IPS-20b (cell line): ENCODE data around the gene TMEM52.

Source experiments
- H3K27ac ChIP-seq: one replicate; pipeline ENCODE4 v1.5.1; 2013; ENCODE audit warnings: low read length
- H3K27me3 ChIP-seq: 2 replicates; pipeline ENCODE4 v1.6.1; 2013; ENCODE audit warnings: mild to moderate bottlenecking, low read length, inconsistent platforms; ENCODE audit not compliant: insufficient read depth
- H3K36me3 ChIP-seq: 2 replicates; pipeline ENCODE4 v1.6.1; 2013; ENCODE audit warnings: low read depth, mild to moderate bottlenecking, inconsistent platforms, low read length, moderate library complexity; ENCODE audit not compliant: insufficient read depth
- H3K4me1 ChIP-seq: 2 replicates; pipeline ENCODE4 v1.6.1; 2013; ENCODE audit warnings: mild to moderate bottlenecking, control low read depth, inconsistent platforms, low read length, moderate library complexity; ENCODE audit not compliant: insufficient read depth
- H3K4me3 ChIP-seq: 2 replicates; pipeline ENCODE4 v1.5.1; 2013; ENCODE audit warnings: mild to moderate bottlenecking, low read length, inconsistent platforms
- H3K9ac ChIP-seq: 2 replicates; pipeline ENCODE4 v1.6.1; 2013; ENCODE audit warnings: low read depth, mild to moderate bottlenecking, inconsistent platforms, low read length, moderate library complexity
- H3K9me3 ChIP-seq: 2 replicates; pipeline ENCODE4 v1.6.1; 2013; ENCODE audit warnings: mild to moderate bottlenecking, low read depth, low read length, inconsistent platforms; ENCODE audit not compliant: insufficient read depth

The TMEM52 gene

GRCh38 chr1:1924386-1924785 lies 5.3 kb upstream of the TMEM52 start:
- Histone ChIP-seq H3K4me1 (peaks cover 3% of the 10 kb centered on the region; the same call in 1 of the 2 replicates), H3K36me3 (no peaks in the 10 kb centered on the region), H3K27ac (no peak overlapping the region), H3K4me3 (no peak overlapping the region), H3K9ac (no peak overlapping the region), H3K27me3 (no peaks in the 10 kb centered on the region), H3K9me3 (no peaks in the 10 kb centered on the region)

DNA sequence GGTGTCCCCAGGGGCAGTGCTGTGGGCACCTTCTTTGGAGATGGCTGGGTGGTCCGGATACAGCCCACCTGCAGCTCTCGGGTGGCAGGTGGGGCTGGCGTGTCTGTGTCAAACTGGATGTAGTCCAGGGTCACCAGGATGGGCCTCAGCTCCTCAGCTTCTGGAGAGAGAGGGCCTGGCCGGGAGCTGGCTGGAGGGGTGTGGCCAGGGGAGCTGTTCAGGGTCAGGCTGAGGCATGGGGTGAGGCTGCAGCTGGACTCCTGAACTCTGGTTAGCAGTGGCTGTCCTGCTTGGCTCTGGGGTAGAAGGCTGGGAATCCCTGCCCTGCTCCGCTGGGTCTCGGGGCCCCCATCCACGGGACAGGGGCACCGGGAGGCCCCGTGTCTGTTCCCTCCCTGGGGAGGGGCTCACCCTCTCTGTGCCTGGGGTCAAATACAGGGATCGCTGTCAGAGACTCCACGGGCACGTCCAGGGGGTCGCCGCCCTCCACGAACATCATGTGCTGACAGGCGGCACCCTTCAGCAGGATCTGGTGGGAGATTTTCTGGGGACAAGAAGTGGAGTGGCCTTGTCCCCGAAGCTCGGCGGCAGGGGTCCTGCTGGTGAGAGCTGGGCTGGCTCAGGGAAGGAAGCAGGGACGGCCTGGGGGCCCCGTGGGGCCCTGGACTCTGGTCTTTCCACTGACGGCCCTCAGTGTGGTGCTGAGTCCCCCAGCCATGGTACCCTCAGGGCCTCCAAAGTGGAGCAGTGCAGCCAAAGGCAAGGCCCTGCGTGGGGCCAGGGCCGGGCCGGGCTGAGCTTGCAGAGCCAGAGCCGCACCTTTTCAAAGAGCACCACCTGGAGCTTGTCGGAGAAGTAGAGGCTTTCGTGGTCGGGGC lies 4.1 kb upstream of the TMEM52 start:
- Histone ChIP-seq H3K9me3 (no peaks in the 10 kb centered on the region), H3K4me1 (peaks cover 3% of the 10 kb centered on the region; the same call in 1 of the 2 replicates), H3K27ac (no peak overlapping the region), H3K4me3 (no peak overlapping the region), H3K27me3 (peaks cover 4% of the 10 kb centered on the region), H3K9ac (no peak overlapping the region), H3K36me3 (no peaks in the 10 kb centered on the region)

DNA sequence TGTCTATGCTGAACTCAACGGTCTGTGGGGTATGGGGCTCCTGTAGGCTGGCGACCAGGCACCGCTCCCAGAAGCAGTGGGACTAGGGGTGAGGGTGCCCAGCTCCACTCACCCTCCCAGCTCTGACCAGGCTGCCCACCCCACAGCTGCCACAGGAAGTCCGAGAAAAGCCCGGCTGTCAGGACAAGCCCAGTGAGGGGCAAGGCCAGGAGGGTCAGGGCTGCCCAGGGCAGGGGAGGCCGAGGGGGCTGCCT lies 3.5 kb upstream of the TMEM52 start:
- Histone ChIP-seq H3K4me3 (no peak overlapping the region), H3K27me3 (peaks cover 9% of the 10 kb centered on the region), H3K36me3 (no peaks in the 10 kb centered on the region), H3K9ac (no peak overlapping the region), H3K9me3 (no peaks in the 10 kb centered on the region), H3K27ac (no peak overlapping the region), H3K4me1 (peaks cover 3% of the 10 kb centered on the region; the same call in 1 of the 2 replicates)

- H3K27me3 ChIP-seq: peaks cover 10% of the 10 kb centered on the region
- H3K36me3 ChIP-seq: no peaks in the 10 kb centered on the region
- no peak overlapping the region for H3K4me3 ChIP-seq
- no peak overlapping the region for H3K27ac ChIP-seq
- H3K9me3 ChIP-seq: no peaks in the 10 kb centered on the region
- no peak overlapping the region for H3K9ac ChIP-seq
- peaks cover 3% of the 10 kb centered on the region; the same call in 1 of the 2 replicates for H3K4me1 ChIP-seq
Measured at GRCh38 chr1:1921901-1922701, 3.0 kb upstream of the TMEM52 start.

- no peaks in the 10 kb centered on the region for H3K9me3 ChIP-seq
- no peak overlapping the region for H3K4me3 ChIP-seq
- H3K9ac ChIP-seq: no peak overlapping the region
- H3K27ac ChIP-seq: no peak overlapping the region
- H3K4me1 ChIP-seq: peaks cover 3% of the 10 kb centered on the region; the same call in 1 of the 2 replicates
- peaks cover 10% of the 10 kb centered on the region for H3K27me3 ChIP-seq
- H3K36me3 ChIP-seq: no peaks in the 10 kb centered on the region
Measured at GRCh38 chr1:1921459-1921862, 2.4 kb upstream of the TMEM52 start.

- Histone ChIP-seq H3K36me3 (no peaks in the 10 kb centered on the region), H3K9ac (no peak overlapping the region), H3K4me3 (no peak overlapping the region)
Measured at GRCh38 chr1:1920608-1921458, 1.8 kb upstream of the TMEM52 start.

GRCh38 chr1:1920057-1920607 lies 1.1 kb upstream of the TMEM52 start:
- Histone ChIP-seq H3K27ac (no peak overlapping the region), H3K4me1 (peaks cover 3% of the 10 kb centered on the region; the same call in 1 of the 2 replicates), H3K4me3 (peak overlapping the region; percentile 56; the same call in 1 of the 2 replicates)

More at GRCh38 chr1:1920608-1921458, 1.8 kb upstream of the TMEM52 start:
- Histone ChIP-seq H3K9me3 (no peaks in the 10 kb centered on the region), H3K27me3 (peaks cover 10% of the 10 kb centered on the region), H3K4me1 (peaks cover 3% of the 10 kb centered on the region; the same call in 1 of the 2 replicates), H3K27ac (no peak overlapping the region)

DNA sequence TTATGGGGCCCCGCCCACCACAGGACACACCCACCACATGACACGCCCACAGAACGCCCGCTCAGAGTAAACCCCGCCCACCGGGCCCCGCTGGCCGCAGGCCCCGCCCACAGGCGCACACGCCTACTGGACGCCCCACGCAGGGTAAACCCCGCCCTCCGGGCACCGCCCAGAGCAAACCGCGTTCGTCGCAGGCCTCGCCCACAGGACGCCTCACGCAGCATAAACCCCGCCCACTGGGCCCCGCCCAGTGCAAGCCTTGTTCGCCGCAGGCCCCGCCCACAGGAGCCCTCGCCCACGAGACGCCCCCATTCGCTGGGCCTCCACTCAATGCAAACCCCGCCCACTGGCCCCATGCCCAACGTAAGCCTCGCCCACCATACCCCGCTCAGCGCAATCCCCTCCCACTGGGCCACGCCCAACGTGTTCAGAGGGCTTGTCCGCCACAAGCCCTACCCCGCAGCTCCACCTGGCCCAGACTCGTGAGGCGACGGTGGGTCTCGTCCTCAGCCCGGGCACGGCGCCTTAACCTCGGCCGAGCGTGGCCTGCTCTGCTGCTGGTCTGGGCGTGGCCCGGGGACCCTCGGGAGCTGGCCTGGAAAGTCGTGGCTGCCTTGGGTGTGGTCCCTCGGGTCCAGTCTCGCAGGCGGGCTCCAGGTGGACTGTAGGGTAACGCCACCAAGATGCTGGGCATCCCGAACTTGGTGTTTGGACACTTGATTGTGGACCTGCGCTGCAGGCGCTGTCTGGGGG lies 401 bp upstream of the TMEM52 start:
- Histone ChIP-seq H3K27me3 (peaks cover 10% of the 10 kb centered on the region), H3K4me3 (peak overlapping the region; percentile 73; the same call in 1 of the 2 replicates), H3K9ac (peak overlapping the region; percentile 74; the same call in 1 of the 2 replicates), H3K9me3 (no peaks in the 10 kb centered on the region), H3K27ac (no peak overlapping the region), H3K4me1 (peaks cover 3% of the 10 kb centered on the region; the same call in 1 of the 2 replicates), H3K36me3 (no peaks in the 10 kb centered on the region)

More at GRCh38 chr1:1920057-1920607, 1.1 kb upstream of the TMEM52 start:
- no peaks in the 10 kb centered on the region for H3K36me3 ChIP-seq
- H3K9me3 ChIP-seq: no peaks in the 10 kb centered on the region
- H3K9ac ChIP-seq: no peak overlapping the region
- peaks cover 10% of the 10 kb centered on the region for H3K27me3 ChIP-seq

GRCh38 chr1:1917995-1918900 lies 831 bp downstream of the TMEM52 start:
- peak overlapping the region; percentile 74 for H3K9ac ChIP-seq
- no peak overlapping the region for H3K27ac ChIP-seq
- no peaks in the 10 kb centered on the region for H3K9me3 ChIP-seq
- peak overlapping the region; percentile 73 for H3K4me3 ChIP-seq
- no peaks in the 10 kb centered on the region for H3K36me3 ChIP-seq
- H3K27me3 ChIP-seq: peaks cover 10% of the 10 kb centered on the region
- peaks cover 3% of the 10 kb centered on the region; the same call in 1 of the 2 replicates for H3K4me1 ChIP-seq
